Vein endothelial cell (primary cell): ENCODE results near the gene IGFBP4. TPM values are rescaled to one million over a fixed set of nuclear protein-coding genes. Genes with fewer than 3 reads are reported as not detected.

ENCODE experiments used
- total RNA-seq: library from RNA; depleted of rRNA; stranded (reverse); fragments of >200 nt; gene quantifications from 2 replicates; pipeline ENCODE4 v1.2.3, GENCODE V29; 2012

The IGFBP4 gene
- 180 and 262 TPM in 2 replicates for total RNA-seq

DNA sequence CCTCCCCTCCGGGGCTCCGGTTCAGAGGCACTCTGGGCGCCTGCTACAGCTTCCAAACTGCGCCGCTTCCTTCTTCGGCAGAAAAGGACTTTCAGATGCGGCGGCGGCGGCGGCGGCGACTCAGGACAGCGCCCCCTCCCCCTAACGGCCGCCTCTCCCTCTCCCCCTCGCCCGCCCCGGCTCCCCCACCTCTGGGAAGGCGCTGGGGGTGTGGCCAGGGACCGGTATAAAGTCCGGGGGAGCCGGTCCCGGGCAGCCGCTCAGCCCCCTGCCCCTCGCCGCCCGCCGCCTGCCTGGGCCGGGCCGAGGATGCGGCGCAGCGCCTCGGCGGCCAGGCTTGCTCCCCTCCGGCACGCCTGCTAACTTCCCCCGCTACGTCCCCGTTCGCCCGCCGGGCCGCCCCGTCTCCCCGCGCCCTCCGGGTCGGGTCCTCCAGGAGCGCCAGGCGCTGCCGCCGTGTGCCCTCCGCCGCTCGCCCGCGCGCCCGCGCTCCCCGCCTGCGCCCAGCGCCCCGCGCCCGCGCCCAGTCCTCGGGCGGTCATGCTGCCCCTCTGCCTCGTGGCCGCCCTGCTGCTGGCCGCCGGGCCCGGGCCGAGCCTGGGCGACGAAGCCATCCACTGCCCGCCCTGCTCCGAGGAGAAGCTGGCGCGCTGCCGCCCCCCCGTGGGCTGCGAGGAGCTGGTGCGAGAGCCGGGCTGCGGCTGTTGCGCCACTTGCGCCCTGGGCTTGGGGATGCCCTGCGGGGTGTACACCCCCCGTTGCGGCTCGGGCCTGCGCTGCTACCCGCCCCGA is at the start of gene IGFBP4:
IGFBP4 (plus strand) TSS at position 255 of the 792 bp plus-strand sequence; CDS start at position 541, 286 bp downstream.

DNA sequence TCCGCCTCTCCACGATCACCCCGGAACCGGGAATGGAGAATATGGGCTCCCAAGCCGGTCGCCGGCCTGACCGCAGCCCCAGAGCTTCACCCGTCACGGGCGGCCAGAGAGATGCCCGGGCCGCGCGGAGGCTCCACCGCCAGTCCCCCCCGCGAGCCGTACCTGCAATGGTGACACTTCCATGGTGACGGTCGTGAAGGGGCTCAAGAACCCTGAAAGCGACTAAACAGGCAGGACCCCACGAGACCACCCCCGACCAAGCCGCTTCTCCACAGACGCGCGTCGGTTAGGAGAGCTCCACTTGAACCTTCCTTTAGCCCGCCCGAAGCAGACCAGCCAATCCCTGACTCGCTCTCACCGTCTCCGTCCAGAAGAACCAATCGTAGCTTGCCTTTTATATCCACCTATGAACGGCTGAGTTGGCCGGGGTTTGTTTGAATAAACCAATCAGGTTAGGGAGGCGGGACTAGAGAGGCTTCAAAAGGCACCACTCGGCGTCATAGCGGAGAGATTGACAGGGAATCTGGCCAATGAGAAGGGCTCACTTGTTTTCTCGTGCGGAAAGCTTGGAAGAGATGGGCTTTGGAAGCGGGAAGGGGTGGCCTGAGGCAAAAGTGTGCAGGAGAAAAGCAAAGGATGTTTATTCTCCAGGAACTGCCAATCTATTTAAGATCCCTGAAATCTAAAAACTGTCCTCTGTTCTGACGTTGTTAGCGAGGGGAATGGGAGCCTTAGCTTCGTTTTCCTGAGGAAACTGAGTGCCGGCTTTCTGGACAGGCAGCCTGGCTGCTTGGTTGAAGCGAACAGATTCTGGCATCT is 25.4 kb upstream of the IGFBP4 start, which contains the start of gene TOP2A:
TOP2A (minus strand) TSS at position 288 of the 819 bp plus-strand sequence; CDS start at position 183, 105 bp downstream.

DNA sequence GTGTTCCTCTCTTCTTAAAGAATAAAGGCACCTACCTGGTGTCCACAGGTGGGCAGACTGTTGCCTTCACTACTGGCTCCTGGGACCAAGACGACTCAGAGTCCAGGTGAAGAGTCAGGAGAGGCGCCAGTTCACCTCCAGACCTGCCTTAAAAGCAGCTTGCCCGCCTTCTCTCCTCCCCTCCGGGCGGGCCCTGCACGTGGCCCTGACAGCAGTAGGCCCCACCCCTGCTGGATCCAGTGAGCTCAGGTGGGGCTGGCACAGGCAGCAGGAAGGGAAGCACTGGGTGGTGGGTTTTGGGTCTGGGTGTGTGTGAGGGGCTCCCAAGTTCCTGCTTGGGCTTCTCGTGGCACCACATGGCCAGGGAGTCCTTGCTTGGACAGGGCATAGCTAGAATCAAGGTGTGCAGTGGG is 58.3 kb downstream of the IGFBP4 start, which contains the start of gene TNS4:
TNS4 (minus strand) TSS at position 125 of the 413 bp plus-strand sequence. CDS start 5,198 bp downstream, outside the sequence.

Other genes with a start within 250 kb of the IGFBP4 start
- gene WIPF2, start 224.1 kb upstream of the IGFBP4 start, total RNA-seq, result 10.9 and 13.1 TPM in 2 replicates
- 11.4 and 28.1 TPM in 2 replicates for gene CDC6, start 155.6 kb upstream of the IGFBP4 start, total RNA-seq
- gene RARA, start 134.3 kb upstream of the IGFBP4 start, total RNA-seq, result 26.5 and 43.8 TPM in 2 replicates
- gene GJD3, start 78.7 kb upstream of the IGFBP4 start, total RNA-seq, result 0.38 and 0.65 TPM in 2 replicates
- gene TOP2A, start 25.6 kb upstream of the IGFBP4 start, total RNA-seq, result 31.7 and 61.5 TPM in 2 replicates
- not detected in 2 replicates for gene TNS4, start 58.2 kb downstream of the IGFBP4 start, total RNA-seq
- not detected in 2 replicates for gene CCR7, start 122.0 kb downstream of the IGFBP4 start, total RNA-seq
- 100 and 136 TPM in 2 replicates for gene SMARCE1, start 204.4 kb downstream of the IGFBP4 start, total RNA-seq
- not detected in 2 replicates for gene KRT222, start 221.7 kb downstream of the IGFBP4 start, total RNA-seq